ENCODE results near the gene TAS2R42. TPM values are rescaled to one million over a fixed set of nuclear protein-coding genes. Genes with fewer than 3 reads are reported as not detected.

The TAS2R42 gene
- total RNA-seq, 1 donor from 2014 or later, result not detected

- DNase-seq, result no peak
These were observed 43.4 kb downstream of the TAS2R42 start for GRCh38 chr12:11143352-11143751.

GRCh38 chr12:11136075-11136474 is 50.7 kb downstream of the TAS2R42 start:
- no peak for DNase-seq

Other genes with a start within 250 kb of the TAS2R42 start
- 0.74 and 2.0 TPM in 2 replicates for gene TAS2R14, start 247.7 kb downstream of the TAS2R42 start, total RNA-seq
- 2.3 and 3.6 TPM in 2 replicates for gene TAS2R50, start 200.0 kb downstream of the TAS2R42 start, total RNA-seq
- gene TAS2R20, start 188.6 kb downstream of the TAS2R42 start, total RNA-seq, result 2.2 and 3.6 TPM in 2 replicates
- gene TAS2R19, start 164.3 kb downstream of the TAS2R42 start, total RNA-seq, result 4.0 and 9.2 TPM in 2 replicates
- 3.8 and 6.8 TPM in 2 replicates for gene TAS2R31, start 155.5 kb downstream of the TAS2R42 start, total RNA-seq
- 2.4 and 3.6 TPM in 2 replicates for gene TAS2R46, start 124.6 kb downstream of the TAS2R42 start, total RNA-seq
- 1.0 and 2.1 TPM in 2 replicates for gene TAS2R43, start 94.6 kb downstream of the TAS2R42 start, total RNA-seq
- gene TAS2R30, start 52.3 kb downstream of the TAS2R42 start, total RNA-seq, result 3.9 and 6.8 TPM in 2 replicates
- gene SMIM10L1, start 15.7 kb downstream of the TAS2R42 start, total RNA-seq, result 6.6 and 7.4 TPM in 2 replicates
- not detected in 2 replicates for gene PRB3, start 82.8 kb upstream of the TAS2R42 start, total RNA-seq
- not detected in 2 replicates for gene PRB4, start 123.5 kb upstream of the TAS2R42 start, total RNA-seq
- gene PRB2, start 208.6 kb upstream of the TAS2R42 start, total RNA-seq, result not detected in 2 replicates

Data from dermis blood vessel endothelial cell (primary cell).